GM19240 (cell line): ENCODE data around the gene COX4I1.

Experiments
- DNase-seq: peaks from one replicate; pipeline ENCODE4 v3.0.0; 2011; ENCODE audit warnings: low spot score; ENCODE audit not compliant: insufficient read length

COX4I1 gene

GRCh38 chr16:85767531-85767930 lies 32.0 kb upstream of the COX4I1 start:
- DNase-seq, result no peak

GRCh38 chr16:85768199-85768598 lies 31.3 kb upstream of the COX4I1 start:
- DNase-seq, result no peak

- no peak for DNase-seq
These were observed 28.8 kb upstream of the COX4I1 start for GRCh38 chr16:85770741-85771140.

- no peak for DNase-seq
These were observed 26.5 kb upstream of the COX4I1 start for GRCh38 chr16:85773044-85773443.

- DNase-seq, result no peak
These were observed 25.4 kb upstream of the COX4I1 start for GRCh38 chr16:85774136-85774535.

GRCh38 chr16:85774811-85775210 lies 24.7 kb upstream of the COX4I1 start:
- no peak for DNase-seq

- DNase-seq, result no peak
These were observed 21.7 kb upstream of the COX4I1 start for GRCh38 chr16:85777583-85778310.

GRCh38 chr16:85778873-85779272 lies 20.6 kb upstream of the COX4I1 start:
- DNase-seq, result no peak

- no peak for DNase-seq
These were observed 19.2 kb upstream of the COX4I1 start for GRCh38 chr16:85780281-85780680.

- DNase-seq, result no peak
These were observed 18.3 kb upstream of the COX4I1 start for GRCh38 chr16:85781156-85781555.

- no peak for DNase-seq
These were observed 17.7 kb upstream of the COX4I1 start for GRCh38 chr16:85781695-85782370.

- no peak for DNase-seq
These were observed 17.0 kb upstream of the COX4I1 start for GRCh38 chr16:85782451-85782850.

- no peak for DNase-seq
These were observed 16.1 kb upstream of the COX4I1 start for GRCh38 chr16:85783441-85783840.

GRCh38 chr16:85784813-85785212 lies 14.7 kb upstream of the COX4I1 start:
- no peak for DNase-seq

GRCh38 chr16:85785927-85786326 lies 13.6 kb upstream of the COX4I1 start:
- DNase-seq, result no peak

GRCh38 chr16:85788819-85789218 lies 10.7 kb upstream of the COX4I1 start:
- DNase-seq, result no peak

GRCh38 chr16:85789773-85790172 lies 9.7 kb upstream of the COX4I1 start:
- no peak for DNase-seq

- DNase-seq, result no peak
These were observed 5.7 kb upstream of the COX4I1 start for GRCh38 chr16:85793662-85794298.

- no peak for DNase-seq
These were observed 4.8 kb upstream of the COX4I1 start for GRCh38 chr16:85794696-85795095.

GRCh38 chr16:85796152-85796551 lies 3.3 kb upstream of the COX4I1 start:
- no peak for DNase-seq

- DNase-seq, result no peak
These were observed 2.9 kb upstream of the COX4I1 start for GRCh38 chr16:85796599-85796998.

- DNase-seq, result no peak
These were observed 1.2 kb upstream of the COX4I1 start for GRCh38 chr16:85798283-85798776.
